ENCODE measurements around the gene PRMT3. TPM values are rescaled to one million over a fixed set of nuclear protein-coding genes. Genes with fewer than 3 reads are reported as not detected.

The PRMT3 gene
- total and polyA plus RNA-seq, 10 donors = 6.9 to 20.7 (median 13.8) TPM

- H3K9me3 ChIP-seq = peaks cover 0 to 23% (median 8%) of the 10 kb centered on the region in 8 donors
- 43 to 64% (median 50%) methylated on average over 2 of the region's 2 CpGs for WGBS, 5 donors
- no peak overlapping the region for H3K27ac ChIP-seq
- no peak for DNase-seq
- intact Hi-C loops (cut with DNase I; ENCODE audit: low total_unique reads) = no loop called here
- H3K4me3 ChIP-seq = no peak overlapping the region
- H3K4me1 ChIP-seq = no peaks in the 10 kb centered on the region
- H3K27me3 ChIP-seq (replicated peaks in 1 of 7) = no peaks in the 10 kb centered on the region
- TF ChIP-seq POLR2A (IDR thresholded peaks at IDR 0.05) = no peak
- no peak for TF ChIP-seq POLR2AphosphoS5 (IDR thresholded peaks at IDR 0.05)
- H3K36me3 ChIP-seq = no peaks in the 10 kb centered on the region
These were observed 154.0 kb downstream of the PRMT3 start for GRCh38 chr11:20541503-20541902.

- Histone ChIP-seq H3K27ac (no peak overlapping the region), H3K4me3 (no peak overlapping the region), H3K9me3 (peaks cover 0 to 5% (median 0%) of the 10 kb centered on the region in 8 donors), H3K36me3 (no peaks in the 10 kb centered on the region), H3K27me3 (replicated peaks in 1 of 7) (no peaks in the 10 kb centered on the region), H3K4me1 (no peaks in the 10 kb centered on the region)
- TF ChIP-seq POLR2AphosphoS5 (IDR thresholded peaks at IDR 0.05) (no peak), CTCF (IDR thresholded peaks at IDR 0.05 in 8 of 11, conservative IDR thresholded peaks at IDR 0.05 in 3 of 11) (no peak), POLR2A (IDR thresholded peaks at IDR 0.05) (no peak)
- DNase-seq = no peak
- WGBS, 5 donors = 42 to 53% (median 44%) methylated on average over 8 of the region's 8 CpGs
- intact Hi-C loops (cut with DNase I; ENCODE audit: low total_unique reads) = no loop called here
These were observed 157.2 kb downstream of the PRMT3 start for GRCh38 chr11:20544603-20545237.

- TF ChIP-seq POLR2A (IDR thresholded peaks at IDR 0.05) (no peak), CTCF (IDR thresholded peaks at IDR 0.05 in 8 of 11, conservative IDR thresholded peaks at IDR 0.05 in 3 of 11) (no peak), POLR2AphosphoS5 (IDR thresholded peaks at IDR 0.05) (no peak)
- H3K4me3 ChIP-seq = no peak overlapping the region
- DNase-seq = no peak
- no peaks in the 10 kb centered on the region for H3K36me3 ChIP-seq
- H3K27me3 ChIP-seq (replicated peaks in 1 of 7) = no peaks in the 10 kb centered on the region
- 70 to 90% (median 78%) methylated on average over 2 of the region's 2 CpGs; no CpG with 5 or more reads in 2 of the 5 donors for WGBS, 5 donors
- no peaks in the 10 kb centered on the region for H3K4me1 ChIP-seq
- intact Hi-C loops (cut with DNase I; ENCODE audit: low total_unique reads) = no loop called here
- H3K27ac ChIP-seq = no peak overlapping the region
- H3K9me3 ChIP-seq = no peaks in the 10 kb centered on the region
These were observed 159.9 kb downstream of the PRMT3 start for GRCh38 chr11:20547411-20547810.

- intact Hi-C loops (cut with DNase I; ENCODE audit: low total_unique reads) = no loop called here
- Histone ChIP-seq H3K36me3 (no peaks in the 10 kb centered on the region), H3K27ac (no peak overlapping the region), H3K9me3 (peaks cover 0 to 9% (median 6%) of the 10 kb centered on the region in 8 donors), H3K4me3 (no peak overlapping the region), H3K27me3 (replicated peaks in 1 of 7) (no peaks in the 10 kb centered on the region), H3K4me1 (no peaks in the 10 kb centered on the region)
- DNase-seq = no peak
- 44 to 86% (median 72%) methylated on average over 2 of the region's 2 CpGs for WGBS, 5 donors
- no peak for TF ChIP-seq CTCF (IDR thresholded peaks at IDR 0.05 in 8 of 11, conservative IDR thresholded peaks at IDR 0.05 in 3 of 11)
- TF ChIP-seq POLR2AphosphoS5 (IDR thresholded peaks at IDR 0.05) = no peak
- no peak for TF ChIP-seq POLR2A (IDR thresholded peaks at IDR 0.05)
These were observed 163.6 kb downstream of the PRMT3 start for GRCh38 chr11:20551096-20551495.

All from spleen (tissue), 11 donors.